Hepatocyte (in vitro differentiated cells): Measurements from ENCODE around the gene PLS1.

ENCODE experiments used
- EZH2 ChIP-seq: fragments of 200-600 bp; sonication (generic); IDR thresholded peaks from 2 replicates; pipeline ENCODE4 v1.6.1; 2016; ENCODE audit warnings: antibody characterized with exemption, mild to moderate bottlenecking, borderline replicate concordance
- EZH2phosphoT487 ChIP-seq: fragments of 200-600 bp; sonication (generic); IDR thresholded peaks from one replicate; pipeline ENCODE4 v1.6.1; 2018; ENCODE audit warnings: antibody characterized with exemption, mild to moderate bottlenecking, low read depth, moderate library complexity; ENCODE audit not compliant: unreplicated experiment, severe bottlenecking
- TF ChIP-seq, protein P1 (sequence below): fragments of 200-600 bp; sonication (generic); IDR thresholded peaks from 2 replicates; pipeline ENCODE4 v1.5.1; 2016; ENCODE audit warnings: antibody characterized with exemption, mild to moderate bottlenecking; ENCODE audit not compliant: poor library complexity

GRCh38 chr3:142576792-142577191 is 19.4 kb upstream of the PLS1 start:
- no peak for TF ChIP-seq EZH2phosphoT487
- TF ChIP-seq, protein P1, sequence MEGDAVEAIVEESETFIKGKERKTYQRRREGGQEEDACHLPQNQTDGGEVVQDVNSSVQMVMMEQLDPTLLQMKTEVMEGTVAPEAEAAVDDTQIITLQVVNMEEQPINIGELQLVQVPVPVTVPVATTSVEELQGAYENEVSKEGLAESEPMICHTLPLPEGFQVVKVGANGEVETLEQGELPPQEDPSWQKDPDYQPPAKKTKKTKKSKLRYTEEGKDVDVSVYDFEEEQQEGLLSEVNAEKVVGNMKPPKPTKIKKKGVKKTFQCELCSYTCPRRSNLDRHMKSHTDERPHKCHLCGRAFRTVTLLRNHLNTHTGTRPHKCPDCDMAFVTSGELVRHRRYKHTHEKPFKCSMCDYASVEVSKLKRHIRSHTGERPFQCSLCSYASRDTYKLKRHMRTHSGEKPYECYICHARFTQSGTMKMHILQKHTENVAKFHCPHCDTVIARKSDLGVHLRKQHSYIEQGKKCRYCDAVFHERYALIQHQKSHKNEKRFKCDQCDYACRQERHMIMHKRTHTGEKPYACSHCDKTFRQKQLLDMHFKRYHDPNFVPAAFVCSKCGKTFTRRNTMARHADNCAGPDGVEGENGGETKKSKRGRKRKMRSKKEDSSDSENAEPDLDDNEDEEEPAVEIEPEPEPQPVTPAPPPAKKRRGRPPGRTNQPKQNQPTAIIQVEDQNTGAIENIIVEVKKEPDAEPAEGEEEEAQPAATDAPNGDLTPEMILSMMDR, result no peak
- no peak for TF ChIP-seq EZH2
